Gastrocnemius medialis (tissue), 4 donors: Measurements from ENCODE around the gene MEAF6.

ENCODE experiments used
- POLR2A ChIP-seq, 2 donors: fragments of 450-650 bp; IDR thresholded peaks; one replicate each; pipeline ENCODE4 v1.6.1; 2017; ENCODE audit warnings: antibody characterized with exemption in 2 of 2, mild to moderate bottlenecking in 2 of 2, moderate library complexity in 2 of 2
- TF ChIP-seq, protein P1 (sequence below), 5 experiments: fragments of 450-650 bp in 3 of 5; fragments of 200-600 bp in 2 of 5; sonication (generic) in 2 of 5; IDR thresholded peaks in 4 of 5; conservative IDR thresholded peaks in 1 of 5; 1 replicate in 4 of 5; 2 replicates in 1 of 5; pipeline ENCODE4 v1.5.1; 2016 to 2019; ENCODE audit warnings: antibody characterized with exemption in 5 of 5, mild to moderate bottlenecking in 3 of 5, moderate library complexity in 3 of 5

DNA sequence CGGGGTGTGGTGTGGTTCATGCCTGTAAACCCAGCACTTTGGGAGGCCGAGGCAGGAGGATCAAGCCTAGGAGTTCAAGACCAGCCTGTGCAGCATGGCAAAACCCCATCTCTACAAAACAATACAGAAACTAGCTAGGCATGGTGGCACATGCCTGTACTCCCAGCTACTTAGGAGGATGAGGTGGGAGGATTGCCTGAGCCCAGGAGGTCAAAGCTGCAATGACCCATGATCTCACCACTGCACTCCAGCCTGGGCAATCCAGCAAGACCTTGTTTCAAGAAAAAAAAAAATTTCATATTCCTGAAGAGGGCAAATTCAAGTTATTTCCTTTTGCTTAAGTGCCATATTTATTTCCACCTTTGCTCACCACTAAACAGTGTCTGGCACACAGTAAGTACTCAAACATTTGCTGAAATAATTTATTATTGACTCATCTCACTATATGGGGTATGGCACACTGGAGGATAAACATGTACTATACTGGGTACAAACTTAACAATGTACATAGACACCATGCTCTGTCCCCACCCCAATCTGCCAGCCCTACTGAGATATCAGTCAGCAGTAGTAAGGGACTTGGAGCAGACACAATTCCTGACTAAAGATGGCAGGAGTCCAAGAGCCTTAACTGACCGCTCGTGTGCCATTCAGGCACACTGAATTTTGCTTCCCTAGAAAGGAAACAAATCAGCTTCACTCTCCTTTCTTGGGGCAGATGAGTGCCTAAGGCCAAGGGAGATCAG lies 15.5 kb downstream of the MEAF6 start:
- no peak for TF ChIP-seq POLR2A (IDR thresholded peaks at IDR 0.05)
- TF ChIP-seq, protein P1, sequence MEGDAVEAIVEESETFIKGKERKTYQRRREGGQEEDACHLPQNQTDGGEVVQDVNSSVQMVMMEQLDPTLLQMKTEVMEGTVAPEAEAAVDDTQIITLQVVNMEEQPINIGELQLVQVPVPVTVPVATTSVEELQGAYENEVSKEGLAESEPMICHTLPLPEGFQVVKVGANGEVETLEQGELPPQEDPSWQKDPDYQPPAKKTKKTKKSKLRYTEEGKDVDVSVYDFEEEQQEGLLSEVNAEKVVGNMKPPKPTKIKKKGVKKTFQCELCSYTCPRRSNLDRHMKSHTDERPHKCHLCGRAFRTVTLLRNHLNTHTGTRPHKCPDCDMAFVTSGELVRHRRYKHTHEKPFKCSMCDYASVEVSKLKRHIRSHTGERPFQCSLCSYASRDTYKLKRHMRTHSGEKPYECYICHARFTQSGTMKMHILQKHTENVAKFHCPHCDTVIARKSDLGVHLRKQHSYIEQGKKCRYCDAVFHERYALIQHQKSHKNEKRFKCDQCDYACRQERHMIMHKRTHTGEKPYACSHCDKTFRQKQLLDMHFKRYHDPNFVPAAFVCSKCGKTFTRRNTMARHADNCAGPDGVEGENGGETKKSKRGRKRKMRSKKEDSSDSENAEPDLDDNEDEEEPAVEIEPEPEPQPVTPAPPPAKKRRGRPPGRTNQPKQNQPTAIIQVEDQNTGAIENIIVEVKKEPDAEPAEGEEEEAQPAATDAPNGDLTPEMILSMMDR (IDR thresholded peaks at IDR 0.05 in 4 of 5, conservative IDR thresholded peaks at IDR 0.05 in 1 of 5): no peak
